HCT116 (cell line): ENCODE results near the gene NGEF. TPM values are rescaled to one million over a fixed set of nuclear protein-coding genes. Genes with fewer than 3 reads are reported as not detected.

Source experiments
- ATAC-seq: fragments of 200-7000 bp; cut with Tn5 transposase; 2 replicates; pipeline ENCODE4 v1.9.1; 2020; ENCODE audit warnings: mild to moderate bottlenecking, moderate library complexity
- BruUV-seq: library from RNA; stranded (reverse); fragments of 400-500 nt; replicated peaks from 2 replicates; lab custom pipeline; 2021; lab: Mats Ljungman, UMichigan
- CTCF ChIA-PET: fragments of 300-600 bp; sonication (Branson Sonifier 250); formaldehyde crosslinking; loops from one replicate; lab custom pipeline; 2021; ENCODE audit warnings: antibody characterized with exemption; lab: Charles Lee
- POLR2A ChIA-PET: fragments of 300-600, 350-600 bp; sonication (Branson Sonifier 250); formaldehyde crosslinking; loops from one replicate; lab custom pipeline; 2021; ENCODE audit warnings: antibody characterized with exemption; lab: Charles Lee
- RAD21 ChIA-PET, 2 experiments: fragments of 300-600 bp; sonication (Branson Sonifier 250); formaldehyde crosslinking; loops; one replicate each; lab custom pipeline; 2023; ENCODE audit warnings: low total read pairs in 2 of 2; ENCODE audit not compliant: uncharacterized antibody in 2 of 2, unreplicated experiment in 2 of 2, low non-redundant PET in 1 of 2; lab: Charles Lee
- DNase-seq: peaks from one replicate; pipeline ENCODE4 v3.0.0-alpha.2; 2010; ENCODE audit warnings: low read depth, low spot score
- H2AFZ ChIP-seq: fragments of 200-600 bp; shearing (Covaris generic), sonication (generic); 2 replicates; pipeline ENCODE4 v1.6.1; 2017; ENCODE audit warnings: low read depth, mixed run types, mixed read lengths, antibody characterized with exemption, low read length; ENCODE audit not compliant: poor library complexity, severe bottlenecking
- H3K27ac ChIP-seq: 2 replicates; pipeline ENCODE4 v1.5.1; 2012; ENCODE audit warnings: low read depth, low read length
- H3K27me3 ChIP-seq: fragments of 200-600 bp; sonication (generic); 2 replicates; pipeline ENCODE4 v1.6.1; 2016; ENCODE audit warnings: mixed run types, low read length, mixed read lengths; ENCODE audit not compliant: insufficient read depth
- H3K36me3 ChIP-seq, 2 experiments: fragments of 200-500 bp in 1 of 2; fragments of 200-600 bp in 1 of 2; sonication (Bioruptor generic) in 1 of 2; sonication (generic) in 1 of 2; 2 replicates each; pipeline versions ENCODE4 v1.5.1 to v1.6.1; 2014 to 2016; ENCODE audit warnings: low read length in 2 of 2, inconsistent platforms in 1 of 2, mixed read lengths in 1 of 2, mixed run types in 1 of 2; ENCODE audit not compliant: insufficient read depth in 2 of 2, control insufficient read depth in 1 of 2
- H3K4me1 ChIP-seq, 2 experiments: fragments of 200-600 bp in 1 of 2; sonication (generic) in 1 of 2; 2 replicates each; pipeline versions ENCODE4 v1.5.1 to v1.6.1; 2012 to 2017; ENCODE audit warnings: low read length in 2 of 2, inconsistent platforms in 1 of 2, mild to moderate bottlenecking in 1 of 2, mixed read lengths in 1 of 2, mixed run types in 1 of 2, moderate library complexity in 1 of 2; ENCODE audit not compliant: insufficient read depth in 2 of 2, control insufficient read depth in 1 of 2
- H3K4me2 ChIP-seq: fragments of 200-600 bp; sonication (generic); 2 replicates; pipeline ENCODE4 v1.6.1; 2017; ENCODE audit warnings: mixed run types, low read length, mixed read lengths
- H3K4me3 ChIP-seq, 2 experiments: fragments of 200-600 bp in 1 of 2; sonication (generic) in 1 of 2; replicated peaks in 1 of 2; 2 replicates each; pipeline ENCODE4 v1.5.1; 2011 to 2016; ENCODE audit warnings: low read length in 2 of 2, control low read depth in 1 of 2, low read depth in 1 of 2, mild to moderate bottlenecking in 1 of 2, mixed read lengths in 1 of 2, mixed run types in 1 of 2
- H3K79me2 ChIP-seq: fragments of 200-600 bp; sonication (generic); 2 replicates; pipeline ENCODE4 v1.6.1; 2017; ENCODE audit warnings: mild to moderate bottlenecking, mixed run types, low read length, moderate library complexity, mixed read lengths; ENCODE audit not compliant: insufficient read depth
- H3K9ac ChIP-seq: fragments of 200-600 bp; sonication (generic); 2 replicates; pipeline ENCODE4 v1.6.1; 2016; ENCODE audit warnings: low read length, mixed read lengths
- H3K9me2 ChIP-seq: fragments of 200-600 bp; sonication (generic), shearing (Covaris generic); 2 replicates; pipeline ENCODE4 v1.6.1; 2017; ENCODE audit warnings: mixed run types, mild to moderate bottlenecking, moderate library complexity; ENCODE audit not compliant: insufficient read depth
- H3K9me3 ChIP-seq, 2 experiments: fragments of 200-500 bp in 1 of 2; fragments of 200-600 bp in 1 of 2; sonication (Bioruptor generic) in 1 of 2; sonication (generic) in 1 of 2; 2 replicates each; pipeline ENCODE4 v1.6.1; 2014 to 2017; ENCODE audit warnings: low read length in 2 of 2, mixed read lengths in 2 of 2, inconsistent platforms in 1 of 2, low read depth in 1 of 2, mild to moderate bottlenecking in 1 of 2, mixed run types in 1 of 2, moderate library complexity in 1 of 2; ENCODE audit not compliant: control insufficient read depth in 1 of 2, insufficient read depth in 1 of 2
- H4K20me1 ChIP-seq: fragments of 200-600 bp; sonication (generic), shearing (Covaris generic); 2 replicates; pipeline ENCODE4 v1.6.1; 2017; ENCODE audit warnings: mixed run types, mild to moderate bottlenecking, moderate library complexity; ENCODE audit not compliant: insufficient read depth
- CEBPB ChIP-seq: IDR thresholded peaks from 2 replicates; pipeline ENCODE4 v1.6.1; 2012; ENCODE audit warnings: low read depth
- EGR1 ChIP-seq: IDR thresholded peaks from 2 replicates; pipeline ENCODE4 v1.6.1; 2012; ENCODE audit warnings: low read depth
- EZH2 ChIP-seq: fragments of 200-600 bp; sonication (generic); IDR thresholded peaks from 2 replicates; pipeline ENCODE4 v1.6.1; 2017; ENCODE audit warnings: antibody characterized with exemption, mixed run types
- EZH2phosphoT487 ChIP-seq: fragments of 200-600 bp; IDR thresholded peaks from 2 replicates; pipeline ENCODE4 v1.6.1; 2018; ENCODE audit warnings: antibody characterized with exemption, borderline replicate concordance
- FOSL1 ChIP-seq: IDR thresholded peaks from 2 replicates; pipeline ENCODE4 v1.6.1; 2012; ENCODE audit warnings: low read depth
- JUND ChIP-seq: IDR thresholded peaks from 2 replicates; pipeline ENCODE4 v1.6.1; 2012
- POLR2A ChIP-seq: IDR thresholded peaks from 2 replicates; pipeline ENCODE4 v1.7.0; 2011; ENCODE audit warnings: borderline replicate concordance; ENCODE audit not compliant: insufficient read depth, insufficient read length; ENCODE audit errors: extremely low read depth
- POLR2AphosphoS5 ChIP-seq: IDR thresholded peaks from 2 replicates; pipeline ENCODE4 v1.6.1; 2011; ENCODE audit warnings: mild to moderate bottlenecking, low read depth, low read length, moderate library complexity
- SP1 ChIP-seq: IDR thresholded peaks from 2 replicates; pipeline ENCODE4 v1.6.1; 2012; ENCODE audit warnings: low read depth
- YY1 ChIP-seq: IDR thresholded peaks from 2 replicates; pipeline ENCODE4 v1.6.1; 2011; ENCODE audit warnings: low read length, low read depth, moderate library complexity, mild to moderate bottlenecking; ENCODE audit not compliant: insufficient replicate concordance; ENCODE audit errors: extremely low read depth
- intact Hi-C: fragments of 100-400 bp; cut with micrococcal nuclease; formaldehyde crosslinking; loops from 2 replicates; pipeline ENCODE4 v1.10.0; 2022
- total RNA-seq: library from RNA; stranded (reverse); gene quantifications from one replicate; pipeline ENCODE4 v1.2.1, GENCODE V29; 2021; ENCODE audit not compliant: unreplicated experiment
- TF ChIP-seq, protein P1 (sequence below): IDR thresholded peaks from 2 replicates; pipeline ENCODE4 v1.6.1; 2012; ENCODE audit warnings: low read depth
- TF ChIP-seq, protein P2 (sequence below), 3 experiments: fragments of 200-600 bp in 1 of 3; sonication (generic) in 1 of 3; IDR thresholded peaks in 2 of 3; conservative IDR thresholded peaks in 1 of 3; 2 replicates each; pipeline ENCODE4 v1.5.1; 2012 to 2017; ENCODE audit warnings: low read depth in 2 of 3, low read length in 2 of 3, antibody characterized with exemption in 1 of 3, borderline replicate concordance in 1 of 3, control low read depth in 1 of 3, mild to moderate bottlenecking in 1 of 3, mixed read lengths in 1 of 3, mixed run types in 1 of 3, moderate library complexity in 1 of 3; ENCODE audit not compliant: insufficient read depth in 1 of 3
- TF ChIP-seq, protein P3 (sequence below): IDR thresholded peaks from 2 replicates; pipeline ENCODE4 v1.6.1; 2012

The NGEF gene
- total RNA-seq, 1 experiment from 2014 or later = 12.6 TPM

DNA sequence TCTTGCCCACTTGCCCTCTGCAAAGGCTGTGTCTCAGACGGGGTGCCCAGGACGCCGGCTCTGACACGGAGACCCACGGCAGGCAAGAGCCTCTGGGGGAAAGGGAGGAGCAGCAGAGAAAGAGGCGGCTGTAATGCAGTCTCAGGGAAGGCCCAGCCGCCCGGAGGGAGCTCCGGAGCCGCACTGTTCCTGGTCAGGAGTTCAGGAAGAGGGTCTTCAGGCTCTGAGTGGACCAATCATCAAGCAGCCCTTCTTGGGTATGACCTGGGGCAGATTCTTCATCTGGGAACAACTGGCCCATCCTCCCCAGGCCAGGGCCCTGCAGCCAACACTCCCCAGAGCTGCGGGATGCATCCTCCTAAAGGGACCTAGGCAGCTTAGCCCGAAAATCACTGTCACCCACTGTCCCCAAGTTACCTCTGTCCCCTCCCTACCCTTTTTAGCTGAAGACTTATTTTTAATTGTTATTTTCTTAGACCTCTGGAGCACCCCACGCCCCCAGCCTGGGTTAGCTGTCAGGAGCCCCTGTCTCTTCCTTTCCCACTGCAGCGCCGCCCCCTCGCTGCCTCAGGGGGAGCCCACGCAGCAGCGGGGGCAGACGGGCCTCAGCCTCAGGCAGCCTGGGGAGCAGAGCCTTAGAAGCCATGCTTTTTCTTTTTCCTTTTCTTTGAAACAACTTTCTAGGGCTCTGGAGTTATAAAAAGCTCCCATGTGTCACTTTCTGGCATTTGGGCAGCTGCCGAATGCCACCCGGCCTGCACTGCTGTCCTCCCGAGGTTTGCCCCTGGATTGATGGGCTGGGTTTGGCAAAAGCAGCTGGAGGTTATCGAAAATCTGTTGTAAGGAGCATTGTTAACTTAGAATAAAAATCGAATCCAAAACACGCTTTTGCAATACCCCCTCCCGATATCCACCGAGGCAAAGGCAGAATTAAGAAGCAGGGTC lies 18.8 kb upstream of the NGEF start:
- no peak overlapping the region for H3K4me2 ChIP-seq
- no peak overlapping the region for H2AFZ ChIP-seq
- peaks cover 3 to 27% of the 10 kb centered on the region in 2 experiments; a peak in 3 of 4 replicates for H3K4me1 ChIP-seq
- H3K27me3 ChIP-seq = no peaks in the 10 kb centered on the region
- POLR2A ChIA-PET = no interaction called here
- H4K20me1 ChIP-seq = no peaks in the 10 kb centered on the region
- no peak for TF ChIP-seq EGR1
- TF ChIP-seq EZH2phosphoT487 = no peak
- TF ChIP-seq EZH2 = no peak
- no peak for TF ChIP-seq JUND
- TF ChIP-seq, protein P1, sequence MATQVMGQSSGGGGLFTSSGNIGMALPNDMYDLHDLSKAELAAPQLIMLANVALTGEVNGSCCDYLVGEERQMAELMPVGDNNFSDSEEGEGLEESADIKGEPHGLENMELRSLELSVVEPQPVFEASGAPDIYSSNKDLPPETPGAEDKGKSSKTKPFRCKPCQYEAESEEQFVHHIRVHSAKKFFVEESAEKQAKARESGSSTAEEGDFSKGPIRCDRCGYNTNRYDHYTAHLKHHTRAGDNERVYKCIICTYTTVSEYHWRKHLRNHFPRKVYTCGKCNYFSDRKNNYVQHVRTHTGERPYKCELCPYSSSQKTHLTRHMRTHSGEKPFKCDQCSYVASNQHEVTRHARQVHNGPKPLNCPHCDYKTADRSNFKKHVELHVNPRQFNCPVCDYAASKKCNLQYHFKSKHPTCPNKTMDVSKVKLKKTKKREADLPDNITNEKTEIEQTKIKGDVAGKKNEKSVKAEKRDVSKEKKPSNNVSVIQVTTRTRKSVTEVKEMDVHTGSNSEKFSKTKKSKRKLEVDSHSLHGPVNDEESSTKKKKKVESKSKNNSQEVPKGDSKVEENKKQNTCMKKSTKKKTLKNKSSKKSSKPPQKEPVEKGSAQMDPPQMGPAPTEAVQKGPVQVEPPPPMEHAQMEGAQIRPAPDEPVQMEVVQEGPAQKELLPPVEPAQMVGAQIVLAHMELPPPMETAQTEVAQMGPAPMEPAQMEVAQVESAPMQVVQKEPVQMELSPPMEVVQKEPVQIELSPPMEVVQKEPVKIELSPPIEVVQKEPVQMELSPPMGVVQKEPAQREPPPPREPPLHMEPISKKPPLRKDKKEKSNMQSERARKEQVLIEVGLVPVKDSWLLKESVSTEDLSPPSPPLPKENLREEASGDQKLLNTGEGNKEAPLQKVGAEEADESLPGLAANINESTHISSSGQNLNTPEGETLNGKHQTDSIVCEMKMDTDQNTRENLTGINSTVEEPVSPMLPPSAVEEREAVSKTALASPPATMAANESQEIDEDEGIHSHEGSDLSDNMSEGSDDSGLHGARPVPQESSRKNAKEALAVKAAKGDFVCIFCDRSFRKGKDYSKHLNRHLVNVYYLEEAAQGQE = no peak
- no peak for TF ChIP-seq YY1
- TF ChIP-seq, protein P2, sequence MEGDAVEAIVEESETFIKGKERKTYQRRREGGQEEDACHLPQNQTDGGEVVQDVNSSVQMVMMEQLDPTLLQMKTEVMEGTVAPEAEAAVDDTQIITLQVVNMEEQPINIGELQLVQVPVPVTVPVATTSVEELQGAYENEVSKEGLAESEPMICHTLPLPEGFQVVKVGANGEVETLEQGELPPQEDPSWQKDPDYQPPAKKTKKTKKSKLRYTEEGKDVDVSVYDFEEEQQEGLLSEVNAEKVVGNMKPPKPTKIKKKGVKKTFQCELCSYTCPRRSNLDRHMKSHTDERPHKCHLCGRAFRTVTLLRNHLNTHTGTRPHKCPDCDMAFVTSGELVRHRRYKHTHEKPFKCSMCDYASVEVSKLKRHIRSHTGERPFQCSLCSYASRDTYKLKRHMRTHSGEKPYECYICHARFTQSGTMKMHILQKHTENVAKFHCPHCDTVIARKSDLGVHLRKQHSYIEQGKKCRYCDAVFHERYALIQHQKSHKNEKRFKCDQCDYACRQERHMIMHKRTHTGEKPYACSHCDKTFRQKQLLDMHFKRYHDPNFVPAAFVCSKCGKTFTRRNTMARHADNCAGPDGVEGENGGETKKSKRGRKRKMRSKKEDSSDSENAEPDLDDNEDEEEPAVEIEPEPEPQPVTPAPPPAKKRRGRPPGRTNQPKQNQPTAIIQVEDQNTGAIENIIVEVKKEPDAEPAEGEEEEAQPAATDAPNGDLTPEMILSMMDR (IDR thresholded peaks at IDR 0.05 in 2 of 3, conservative IDR thresholded peaks at IDR 0.05 in 1 of 3; ENCODE audit: borderline replicate concordance in 1 of 3, insufficient read depth in 1 of 3, low read depth in 2 of 3, low read length in 2 of 3) = no peak
- TF ChIP-seq POLR2A = no peak
- no peak for TF ChIP-seq SP1
- no peak for TF ChIP-seq POLR2AphosphoS5
- TF ChIP-seq, protein P3, sequence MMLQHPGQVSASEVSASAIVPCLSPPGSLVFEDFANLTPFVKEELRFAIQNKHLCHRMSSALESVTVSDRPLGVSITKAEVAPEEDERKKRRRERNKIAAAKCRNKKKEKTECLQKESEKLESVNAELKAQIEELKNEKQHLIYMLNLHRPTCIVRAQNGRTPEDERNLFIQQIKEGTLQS = no peak
- TF ChIP-seq CEBPB = no peak
- no peak for TF ChIP-seq FOSL1
- DNase-seq (no peak), ATAC-seq (no peak)
- no peaks in the 10 kb centered on the region for H3K36me3 ChIP-seq
- CTCF ChIA-PET = interaction anchor here (0.7 kb wide), 1 partner anchor 179 kb away, joined by 3 read pairs; no protein-coding TSS in a partner anchor
- RAD21 ChIA-PET = no interaction called here
- intact Hi-C loops = no loop called here
- no peak overlapping the region for H3K4me3 ChIP-seq
- H3K9ac ChIP-seq = no peak overlapping the region
- H3K9me3 ChIP-seq = peaks cover 0 to 4% of the 10 kb centered on the region in 2 experiments; a peak in 1 of 4 replicates
- no peaks in the 10 kb centered on the region for H3K9me2 ChIP-seq
- no peak overlapping the region for H3K27ac ChIP-seq
- no peaks in the 10 kb centered on the region for H3K79me2 ChIP-seq
- no TSS peak for BruUV-seq
